HFFc6 (cell line): ENCODE data around the gene NEK8. TPM values are rescaled to one million over a fixed set of nuclear protein-coding genes. Genes with fewer than 3 reads are reported as not detected.
A peak's percentile ranks its signal among the peaks of the same experiment; 100 is the strongest.

Experiments
- DNase-seq: peaks from one replicate; pipeline ENCODE4 v3.0.0-alpha.2; 2018
- H3K27ac Mint-ChIP-seq: 2 replicates; pipeline ENCODE4 v1.8.0; 2020; ENCODE audit warnings: mild to moderate bottlenecking, mixed read lengths
- H3K27me3 Mint-ChIP-seq: 2 replicates; pipeline ENCODE4 v1.8.0; 2021; ENCODE audit warnings: mild to moderate bottlenecking, moderate library complexity, mixed read lengths; ENCODE audit not compliant: insufficient read depth
- H3K36me3 Mint-ChIP-seq: 2 replicates; pipeline ENCODE4 v1.8.0; 2021; ENCODE audit warnings: low read depth, mixed read lengths
- H3K4me1 Mint-ChIP-seq: 2 replicates; pipeline ENCODE4 v1.8.0; 2020; ENCODE audit warnings: low read depth, mixed read lengths
- H3K4me3 Mint-ChIP-seq: 2 replicates; pipeline ENCODE4 v1.8.0; 2020; ENCODE audit warnings: mild to moderate bottlenecking, moderate library complexity, mixed read lengths
- H3K9me3 Mint-ChIP-seq: 2 replicates; pipeline ENCODE4 v1.8.0; 2020; ENCODE audit warnings: mild to moderate bottlenecking, mixed read lengths
- total RNA-seq, 6 experiments: library from RNA; stranded (reverse); fragmentation: NEBNext Ultra II Directional; extraction: Animal tissue kit (Norgen Biotek cat#: 25700); gene quantifications; 2 replicates in 1 of 6; 3 replicates in 5 of 6; pipeline ENCODE4 v1.2.3, GENCODE V29; 2021
- TF ChIP-seq, protein P1 (sequence below): fragments of 200-600 bp; sonication (generic); IDR thresholded peaks from 2 replicates; pipeline ENCODE4 v1.5.0; 2021; ENCODE audit warnings: antibody characterized with exemption, mild to moderate bottlenecking

NEK8 gene
- total RNA-seq, 6 experiments from 2014 or later = 1.9 to 3.1 (median 2.5) TPM

DNA sequence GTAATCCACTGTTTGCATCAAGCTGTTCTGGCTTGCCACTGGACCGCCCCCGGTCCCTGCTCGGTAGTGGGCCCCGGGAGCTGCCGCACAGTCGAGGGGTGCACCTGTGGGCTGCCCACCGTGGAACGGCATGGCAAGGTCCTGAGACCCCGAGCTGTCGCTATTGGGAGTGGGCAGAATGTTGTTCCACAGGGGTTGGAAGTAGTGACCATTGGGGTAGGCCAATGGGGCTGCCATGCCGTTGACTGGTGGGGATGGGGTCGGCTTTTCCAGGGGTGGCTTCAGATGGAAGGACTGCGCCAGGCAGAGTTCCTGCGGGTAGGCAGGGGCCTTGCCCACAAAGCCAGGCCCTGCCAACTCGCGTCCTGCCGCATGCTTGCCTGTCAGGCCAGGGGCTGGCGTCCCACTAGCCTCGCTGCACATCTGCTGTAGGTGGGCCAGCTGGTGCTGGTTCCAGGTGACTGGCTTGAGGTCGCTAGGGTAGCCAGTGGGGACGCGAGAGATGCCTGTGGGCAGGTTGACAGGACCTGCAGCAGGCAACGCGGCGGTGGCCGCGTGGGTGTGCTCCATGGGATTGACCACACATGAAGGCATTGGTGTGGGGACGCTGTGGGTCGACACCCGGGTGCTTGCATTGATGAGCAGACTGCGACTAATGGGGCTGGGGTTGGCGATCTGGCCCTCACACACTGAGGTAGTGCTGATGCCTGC lies 30.0 kb downstream of the NEK8 start:
- H3K27ac Mint-ChIP-seq = no peak overlapping the region
- H3K4me1 Mint-ChIP-seq = peaks cover 31% of the 10 kb centered on the region
- DNase-seq = no peak
- H3K27me3 Mint-ChIP-seq = peaks cover 8% of the 10 kb centered on the region
- H3K9me3 Mint-ChIP-seq = no peaks in the 10 kb centered on the region
- H3K4me3 Mint-ChIP-seq = no peak overlapping the region
- peaks cover 9% of the 10 kb centered on the region; the same call in 1 of the 2 replicates for H3K36me3 Mint-ChIP-seq
- TF ChIP-seq, protein P1, sequence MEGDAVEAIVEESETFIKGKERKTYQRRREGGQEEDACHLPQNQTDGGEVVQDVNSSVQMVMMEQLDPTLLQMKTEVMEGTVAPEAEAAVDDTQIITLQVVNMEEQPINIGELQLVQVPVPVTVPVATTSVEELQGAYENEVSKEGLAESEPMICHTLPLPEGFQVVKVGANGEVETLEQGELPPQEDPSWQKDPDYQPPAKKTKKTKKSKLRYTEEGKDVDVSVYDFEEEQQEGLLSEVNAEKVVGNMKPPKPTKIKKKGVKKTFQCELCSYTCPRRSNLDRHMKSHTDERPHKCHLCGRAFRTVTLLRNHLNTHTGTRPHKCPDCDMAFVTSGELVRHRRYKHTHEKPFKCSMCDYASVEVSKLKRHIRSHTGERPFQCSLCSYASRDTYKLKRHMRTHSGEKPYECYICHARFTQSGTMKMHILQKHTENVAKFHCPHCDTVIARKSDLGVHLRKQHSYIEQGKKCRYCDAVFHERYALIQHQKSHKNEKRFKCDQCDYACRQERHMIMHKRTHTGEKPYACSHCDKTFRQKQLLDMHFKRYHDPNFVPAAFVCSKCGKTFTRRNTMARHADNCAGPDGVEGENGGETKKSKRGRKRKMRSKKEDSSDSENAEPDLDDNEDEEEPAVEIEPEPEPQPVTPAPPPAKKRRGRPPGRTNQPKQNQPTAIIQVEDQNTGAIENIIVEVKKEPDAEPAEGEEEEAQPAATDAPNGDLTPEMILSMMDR = no peak

DNA sequence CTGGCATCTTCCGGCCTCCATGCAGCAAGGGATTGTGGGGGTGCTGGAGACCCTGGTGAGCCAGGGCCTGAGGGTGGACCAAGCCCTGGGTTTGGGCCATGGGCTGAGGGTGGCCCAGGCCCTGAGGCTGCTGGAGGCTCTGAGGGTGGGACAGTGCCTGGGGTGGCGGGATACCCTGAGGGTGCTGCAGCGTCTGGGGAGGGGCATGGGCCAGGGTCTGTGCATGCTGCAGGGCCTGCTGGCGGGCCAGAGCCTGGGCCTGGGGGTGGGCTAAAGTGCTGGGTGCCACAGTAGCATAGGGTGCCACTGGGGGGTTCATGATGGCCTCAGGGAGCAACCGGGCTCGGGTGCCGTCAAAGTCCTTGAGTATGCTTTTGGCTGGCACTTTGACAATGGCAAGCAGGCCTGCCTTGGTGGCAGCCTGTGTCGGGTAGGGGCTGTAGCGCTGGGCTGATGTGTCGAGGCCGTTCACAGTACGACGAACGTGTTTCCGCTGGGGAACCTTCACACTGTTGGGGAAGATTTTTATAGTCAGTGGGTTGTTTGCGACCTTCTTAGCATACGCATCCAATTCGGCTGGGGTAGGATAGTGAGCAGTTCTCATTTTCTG lies 30.8 kb downstream of the NEK8 start:
- peaks cover 9% of the 10 kb centered on the region; the same call in 1 of the 2 replicates for H3K36me3 Mint-ChIP-seq
- H3K27me3 Mint-ChIP-seq = peaks cover 6% of the 10 kb centered on the region
- H3K4me1 Mint-ChIP-seq = peaks cover 36% of the 10 kb centered on the region
- TF ChIP-seq, protein P1 = no peak
- H3K27ac Mint-ChIP-seq = no peak overlapping the region
- H3K9me3 Mint-ChIP-seq = no peaks in the 10 kb centered on the region
- H3K4me3 Mint-ChIP-seq = no peak overlapping the region
- DNase-seq = no peak

DNA sequence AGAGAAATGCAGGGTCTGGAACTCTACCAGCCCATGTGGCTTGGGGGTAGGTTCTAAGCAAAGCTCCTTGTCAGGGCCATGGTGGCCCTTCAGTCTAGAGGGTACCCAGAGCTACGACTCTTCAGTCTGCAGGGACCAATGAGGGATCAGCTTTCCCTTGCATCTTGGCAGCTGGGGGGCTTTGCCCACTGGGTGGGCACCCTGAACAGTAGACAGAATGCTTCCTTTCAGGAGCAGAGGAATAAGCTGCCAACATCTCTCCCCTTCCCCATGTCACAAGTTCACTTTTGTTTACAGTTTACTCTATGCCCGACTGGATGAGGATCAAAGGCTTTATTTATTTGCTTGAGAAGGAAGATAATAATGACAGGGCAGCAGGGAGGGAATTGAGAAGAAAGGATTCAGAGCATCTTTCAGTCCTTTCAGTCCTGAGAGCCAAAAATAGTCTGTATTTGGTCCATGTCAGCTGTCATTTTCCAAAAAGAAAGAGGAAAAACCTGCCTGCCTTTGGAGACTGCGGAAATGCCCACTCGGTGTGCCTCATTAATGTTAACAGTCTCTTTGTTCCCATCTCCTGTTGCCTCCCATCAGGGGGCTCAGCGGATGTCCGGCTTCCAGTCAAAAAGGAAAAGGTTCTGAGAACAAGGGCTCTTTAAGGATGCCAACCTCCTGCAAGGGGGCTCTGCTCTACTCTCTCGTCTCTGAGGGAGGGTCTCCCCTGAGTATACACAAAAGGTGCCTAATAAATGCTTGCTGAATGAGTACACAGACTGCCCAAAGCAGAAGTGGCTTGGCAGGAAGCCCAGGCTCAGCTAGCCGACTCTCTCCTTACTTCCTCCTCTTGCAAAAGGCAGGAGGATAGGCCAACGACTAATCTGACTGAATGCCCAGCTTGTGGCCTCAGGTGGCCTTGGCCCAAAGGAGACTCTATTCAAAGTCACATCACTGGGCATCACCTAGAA lies 32.3 kb downstream of the NEK8 start:
- Mint-ChIP-seq H3K4me1 (peaks cover 28% of the 10 kb centered on the region), H3K36me3 (peaks cover 9% of the 10 kb centered on the region; the same call in 1 of the 2 replicates), H3K9me3 (no peaks in the 10 kb centered on the region)

DNA sequence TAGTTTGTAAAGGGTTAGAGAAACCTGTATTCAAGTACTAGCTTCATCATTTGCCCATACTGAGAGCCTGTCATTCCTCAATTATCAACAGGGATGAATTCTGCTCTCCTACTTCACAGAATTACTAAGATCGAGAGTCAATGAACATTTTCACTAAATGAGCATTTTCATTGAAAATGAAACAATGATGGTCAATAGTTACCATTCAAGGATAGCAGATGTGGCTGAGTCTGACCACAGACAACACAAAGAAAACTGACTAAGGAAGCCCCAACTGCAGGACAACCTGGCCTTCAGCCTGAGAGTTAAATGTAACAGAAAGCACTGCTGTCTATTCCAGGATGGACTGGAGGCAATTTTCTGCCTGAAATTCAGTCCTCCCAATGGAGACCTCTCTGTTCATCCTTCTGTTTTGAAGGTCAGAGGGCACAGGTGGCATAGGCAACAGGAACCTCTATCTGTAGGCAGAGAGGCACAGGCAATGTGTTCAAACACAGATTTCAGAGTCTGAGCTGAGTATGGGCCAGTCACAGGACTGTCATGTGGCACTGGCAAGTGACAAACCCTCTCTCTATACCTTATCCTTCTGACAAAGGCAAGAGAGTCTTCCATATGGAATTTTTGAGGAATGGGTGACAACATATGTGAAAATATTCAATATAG lies 34.7 kb downstream of the NEK8 start:
- no peak overlapping the region; the same call in 1 of the 2 replicates for H3K27ac Mint-ChIP-seq
- H3K4me3 Mint-ChIP-seq = no peak overlapping the region
- no peaks in the 10 kb centered on the region for H3K9me3 Mint-ChIP-seq
- DNase-seq = no peak
- no peaks in the 10 kb centered on the region; the same call in 1 of the 2 replicates for H3K27me3 Mint-ChIP-seq
- peaks cover 20% of the 10 kb centered on the region for H3K4me1 Mint-ChIP-seq
- TF ChIP-seq, protein P1 = no peak
- H3K36me3 Mint-ChIP-seq = peaks cover 9% of the 10 kb centered on the region; the same call in 1 of the 2 replicates

More for the DNA sequence above, 32.3 kb downstream of the NEK8 start:
- peak; percentile 57 for DNase-seq
- Mint-ChIP-seq H3K4me3 (no peak overlapping the region), H3K27ac (peak overlapping the region; percentile 38), H3K27me3 (peaks cover 5% of the 10 kb centered on the region)
- TF ChIP-seq, protein P1 = no peak

DNA sequence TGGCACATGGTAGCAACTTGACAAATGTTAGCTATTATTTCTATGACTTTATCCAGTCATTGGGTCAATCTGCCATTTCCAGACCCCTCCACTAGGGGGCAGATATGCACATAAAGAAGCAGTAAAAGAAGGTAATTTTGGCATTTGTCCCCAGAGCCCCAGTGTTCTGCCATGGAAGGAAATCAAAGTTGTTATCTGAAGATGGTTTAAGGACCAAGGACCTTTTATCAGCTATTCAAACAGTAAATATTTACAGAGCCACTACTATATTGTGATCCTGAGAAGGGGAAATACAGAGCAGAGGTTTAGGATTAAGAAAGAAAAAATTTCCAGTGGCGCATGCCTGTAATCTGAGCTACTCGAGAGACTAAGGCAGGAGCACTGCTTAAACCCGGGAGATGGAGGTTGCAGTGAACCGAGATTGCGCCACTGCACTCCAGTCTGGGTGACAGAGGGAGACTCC lies 35.2 kb downstream of the NEK8 start:
- Mint-ChIP-seq H3K36me3 (peaks cover 8% of the 10 kb centered on the region; the same call in 1 of the 2 replicates), H3K27me3 (no peaks in the 10 kb centered on the region; the same call in 1 of the 2 replicates), H3K4me1 (peaks cover 20% of the 10 kb centered on the region), H3K9me3 (no peaks in the 10 kb centered on the region), H3K27ac (peak overlapping the region; percentile 11; the same call in 1 of the 2 replicates), H3K4me3 (no peak overlapping the region)
- TF ChIP-seq, protein P1 = peak; percentile 98
- peak; percentile 72 for DNase-seq
